ENCODE data around the gene HOXD1.

The HOXD1 gene

GRCh38 chr2:176149939-176150583 is 38.4 kb upstream of the HOXD1 start:
- DNase-seq (ENCODE audit: extremely low read depth, low read depth), result no peak
- TF ChIP-seq CTCF (IDR thresholded peaks at IDR 0.05; ENCODE audit: low read depth, low read length), result no peak

GRCh38 chr2:176150584-176151441 is 37.7 kb upstream of the HOXD1 start:
- TF ChIP-seq CTCF (IDR thresholded peaks at IDR 0.05; ENCODE audit: low read depth, low read length), result no peak
- no peak for DNase-seq (ENCODE audit: extremely low read depth, low read depth)

- DNase-seq (ENCODE audit: extremely low read depth, low read depth), result no peak
- TF ChIP-seq CTCF (IDR thresholded peaks at IDR 0.05; ENCODE audit: low read depth, low read length), result no peak
Observed at GRCh38 chr2:176151442-176152287, 36.8 kb upstream of the HOXD1 start, which contains the start of gene HOXD4. HOXD4 (plus strand) TSS chr2:176151550; CDS start chr2:176151634, 84 bp downstream.

- no peak for TF ChIP-seq CTCF (IDR thresholded peaks at IDR 0.05; ENCODE audit: low read depth, low read length)
- no peak for DNase-seq (ENCODE audit: extremely low read depth, low read depth)
Observed at GRCh38 chr2:176152350-176153181, 35.9 kb upstream of the HOXD1 start.

GRCh38 chr2:176154576-176155252 is 33.8 kb upstream of the HOXD1 start:
- TF ChIP-seq CTCF (IDR thresholded peaks at IDR 0.05; ENCODE audit: low read depth, low read length), result no peak
- DNase-seq (ENCODE audit: extremely low read depth, low read depth), result no peak

GRCh38 chr2:176155356-176156044 is 33.0 kb upstream of the HOXD1 start:
- TF ChIP-seq CTCF (IDR thresholded peaks at IDR 0.05; ENCODE audit: low read depth, low read length), result no peak
- no peak for DNase-seq (ENCODE audit: extremely low read depth, low read depth)
